Measurements from ENCODE around the gene EME1.

DNA sequence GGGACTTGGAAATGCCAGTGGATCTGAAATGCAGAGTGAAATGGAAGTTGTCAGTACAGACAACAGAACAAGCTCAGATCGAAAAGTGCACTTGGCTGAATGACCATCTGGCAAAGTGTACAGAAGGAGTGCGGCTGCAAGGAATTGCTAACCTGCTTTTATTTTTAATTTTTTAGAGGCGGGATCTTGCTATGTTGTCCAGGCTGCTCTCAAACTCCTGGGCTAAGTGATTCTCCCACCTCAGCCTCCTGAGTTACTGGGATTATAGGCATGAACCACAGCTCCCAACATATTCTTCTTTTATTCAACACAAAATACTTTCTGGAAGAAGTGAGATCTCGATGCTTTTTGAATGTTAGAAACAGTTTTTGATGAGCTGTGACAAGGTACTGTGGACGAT, 20.7 kb downstream of the EME1 start:
- TF ChIP-seq, protein P1, sequence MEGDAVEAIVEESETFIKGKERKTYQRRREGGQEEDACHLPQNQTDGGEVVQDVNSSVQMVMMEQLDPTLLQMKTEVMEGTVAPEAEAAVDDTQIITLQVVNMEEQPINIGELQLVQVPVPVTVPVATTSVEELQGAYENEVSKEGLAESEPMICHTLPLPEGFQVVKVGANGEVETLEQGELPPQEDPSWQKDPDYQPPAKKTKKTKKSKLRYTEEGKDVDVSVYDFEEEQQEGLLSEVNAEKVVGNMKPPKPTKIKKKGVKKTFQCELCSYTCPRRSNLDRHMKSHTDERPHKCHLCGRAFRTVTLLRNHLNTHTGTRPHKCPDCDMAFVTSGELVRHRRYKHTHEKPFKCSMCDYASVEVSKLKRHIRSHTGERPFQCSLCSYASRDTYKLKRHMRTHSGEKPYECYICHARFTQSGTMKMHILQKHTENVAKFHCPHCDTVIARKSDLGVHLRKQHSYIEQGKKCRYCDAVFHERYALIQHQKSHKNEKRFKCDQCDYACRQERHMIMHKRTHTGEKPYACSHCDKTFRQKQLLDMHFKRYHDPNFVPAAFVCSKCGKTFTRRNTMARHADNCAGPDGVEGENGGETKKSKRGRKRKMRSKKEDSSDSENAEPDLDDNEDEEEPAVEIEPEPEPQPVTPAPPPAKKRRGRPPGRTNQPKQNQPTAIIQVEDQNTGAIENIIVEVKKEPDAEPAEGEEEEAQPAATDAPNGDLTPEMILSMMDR (IDR thresholded peaks at IDR 0.05), result no peak
- TF ChIP-seq POLR2A (IDR thresholded peaks at IDR 0.05) (no peak), EP300 (IDR thresholded peaks at IDR 0.05) (no peak)
